Measurements from ENCODE around the gene BSN.
A peak's percentile ranks its signal among the peaks of the same experiment; 100 is the strongest.

Gene BSN

DNA sequence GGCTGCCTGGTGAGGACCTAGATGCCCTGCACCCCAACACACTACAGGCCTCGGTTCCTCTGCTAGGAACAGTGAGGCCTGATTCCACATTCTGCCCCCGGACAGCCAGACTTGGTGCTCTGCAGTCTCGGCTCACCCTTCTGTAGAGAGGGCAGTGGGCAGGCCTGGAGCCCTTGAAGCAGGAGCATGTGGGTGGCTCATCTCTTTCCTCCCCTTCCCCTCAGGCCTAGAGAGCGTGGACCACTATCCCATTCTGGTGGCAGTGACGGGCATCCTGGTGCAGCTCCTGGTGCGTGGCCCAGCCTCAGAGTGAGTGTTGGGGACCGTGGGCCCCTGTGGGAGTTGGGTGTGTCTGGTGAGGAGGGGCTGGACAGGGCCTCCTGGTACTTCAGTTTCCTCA is 161.9 kb downstream of the BSN start:
- no peak for DNase-seq (ENCODE audit: low read depth in 2 of 2)

DNA sequence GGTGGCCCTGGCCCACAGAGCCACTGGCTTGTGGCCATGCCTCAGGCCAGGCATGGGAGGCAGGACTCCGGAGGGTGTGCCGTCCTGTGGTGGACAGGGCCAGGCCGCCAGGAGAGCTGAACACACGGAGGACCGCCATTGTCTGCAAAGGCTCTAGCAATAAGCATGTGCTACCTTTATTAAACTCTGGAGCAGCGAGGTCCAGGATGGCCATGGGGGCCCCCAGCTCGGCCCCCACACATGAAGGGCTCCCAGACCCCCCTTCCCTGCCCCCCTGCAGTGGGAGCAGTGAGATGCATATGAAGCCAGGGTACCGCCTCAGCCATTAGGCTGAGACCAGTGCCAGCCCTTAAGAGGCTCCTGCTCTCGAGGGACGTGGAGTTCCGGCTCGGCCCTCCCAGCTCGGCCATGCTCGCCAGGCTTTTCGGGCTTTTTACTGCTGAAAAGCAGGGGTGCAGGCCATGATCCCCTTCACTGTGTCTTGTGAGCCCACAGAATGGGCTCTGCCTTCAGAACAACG is 162.5 kb downstream of the BSN start:
- DNase-seq (ENCODE audit: low read depth in 2 of 2): no peak

DNA sequence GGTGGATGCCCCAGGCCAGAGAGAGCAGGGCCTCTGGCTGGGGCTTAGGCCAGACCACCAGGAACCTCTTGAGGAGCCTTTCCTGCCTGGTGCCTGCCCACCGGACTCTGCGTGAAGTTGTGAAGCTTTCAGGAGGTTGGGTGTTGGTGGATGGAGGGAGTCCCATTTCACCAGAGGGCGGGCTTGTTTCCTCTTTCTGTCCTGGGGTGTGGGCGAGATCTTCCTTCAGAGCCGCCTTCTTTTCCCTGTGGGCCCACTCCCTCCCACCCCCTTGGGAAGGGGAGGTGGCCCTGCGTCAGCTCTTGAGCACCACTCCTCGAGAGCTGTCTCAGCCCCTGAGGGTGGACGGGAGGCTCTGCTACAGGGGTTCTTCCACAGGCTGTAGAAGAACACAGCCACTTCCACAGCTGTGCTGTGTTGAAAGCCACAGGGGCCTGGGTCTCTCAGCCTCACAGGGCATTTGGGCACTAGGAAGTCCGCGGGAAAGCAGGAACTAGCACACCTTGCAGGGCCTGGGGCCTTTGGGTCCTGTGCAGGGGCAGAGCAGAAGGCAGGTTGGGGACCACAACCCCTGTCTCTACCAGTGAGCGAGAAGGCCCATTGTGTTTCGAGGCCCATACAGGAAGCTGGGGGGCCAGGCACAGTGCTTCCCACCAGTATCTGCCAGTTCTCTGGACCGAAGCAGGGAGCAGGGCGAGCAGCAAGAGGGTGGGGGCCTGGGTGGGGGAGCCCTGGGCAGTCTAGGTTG is 163.1 kb downstream of the BSN start:
- DNase-seq (ENCODE audit: low read depth in 2 of 2): no peak

DNA sequence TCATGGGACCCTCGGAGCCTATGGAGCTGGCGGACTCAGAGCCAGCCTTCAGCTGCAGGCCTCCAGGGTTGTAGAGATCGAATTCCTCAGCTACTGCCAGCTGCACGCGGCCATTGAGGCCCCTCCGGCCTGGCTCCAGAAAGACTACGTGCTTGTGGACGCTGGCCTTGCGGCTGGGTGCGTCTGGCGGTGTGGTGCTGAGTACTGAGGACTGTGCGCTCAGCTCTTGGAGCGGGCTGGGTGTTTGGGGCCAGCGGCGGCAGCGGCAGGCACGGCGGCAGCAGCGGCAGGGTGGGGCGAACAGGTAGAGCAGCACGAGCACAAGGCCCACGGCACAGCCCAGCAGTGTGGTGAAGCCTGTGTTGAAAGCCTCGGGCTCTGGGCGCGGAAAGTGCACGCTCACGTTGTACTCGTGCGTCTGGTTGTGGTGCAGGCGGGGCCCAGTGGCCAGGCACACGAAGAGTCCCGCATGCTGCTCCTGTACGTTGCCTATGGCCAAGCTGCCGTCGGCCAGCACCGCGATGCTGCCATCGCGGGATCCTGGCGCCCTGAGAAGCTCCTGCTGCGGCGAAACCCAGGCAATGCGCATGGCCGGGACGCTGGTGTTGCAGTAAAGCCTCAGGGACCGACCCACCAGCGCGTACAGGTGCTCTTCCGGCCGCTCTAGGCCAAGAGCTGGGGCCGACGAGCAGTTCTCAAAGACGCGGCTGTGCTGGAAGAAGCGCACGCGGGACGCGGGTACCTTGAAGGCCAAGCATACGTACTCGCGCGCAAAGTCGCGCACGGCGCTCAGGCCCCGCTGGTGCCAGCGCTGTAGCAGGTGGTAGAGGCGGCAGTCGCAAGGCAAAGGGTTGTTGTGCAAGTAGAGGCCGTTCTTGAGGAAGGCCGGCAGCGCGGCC is 163.9 kb downstream of the BSN start:
- no peak for DNase-seq (ENCODE audit: low read depth in 2 of 2)

DNA sequence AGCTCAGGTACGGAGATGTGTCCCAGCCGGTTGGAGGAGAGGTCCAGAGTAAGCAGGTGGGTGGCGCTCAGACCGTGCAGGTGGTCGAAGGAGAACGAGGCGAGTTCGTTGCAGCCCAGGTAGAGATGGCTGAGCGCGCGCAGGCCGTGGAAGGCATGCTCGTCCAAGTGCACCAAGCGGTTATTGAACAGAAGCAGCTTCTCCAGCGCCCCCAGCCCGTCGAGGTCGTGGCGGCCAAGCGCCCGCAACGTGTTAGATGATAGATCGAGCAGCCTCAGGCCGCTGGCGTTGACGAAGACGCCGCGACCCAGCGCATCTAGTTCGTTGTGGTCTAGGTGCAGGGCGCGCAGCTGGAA is 164.6 kb downstream of the BSN start:
- no peak for DNase-seq (ENCODE audit: low read depth in 2 of 2)

DNA sequence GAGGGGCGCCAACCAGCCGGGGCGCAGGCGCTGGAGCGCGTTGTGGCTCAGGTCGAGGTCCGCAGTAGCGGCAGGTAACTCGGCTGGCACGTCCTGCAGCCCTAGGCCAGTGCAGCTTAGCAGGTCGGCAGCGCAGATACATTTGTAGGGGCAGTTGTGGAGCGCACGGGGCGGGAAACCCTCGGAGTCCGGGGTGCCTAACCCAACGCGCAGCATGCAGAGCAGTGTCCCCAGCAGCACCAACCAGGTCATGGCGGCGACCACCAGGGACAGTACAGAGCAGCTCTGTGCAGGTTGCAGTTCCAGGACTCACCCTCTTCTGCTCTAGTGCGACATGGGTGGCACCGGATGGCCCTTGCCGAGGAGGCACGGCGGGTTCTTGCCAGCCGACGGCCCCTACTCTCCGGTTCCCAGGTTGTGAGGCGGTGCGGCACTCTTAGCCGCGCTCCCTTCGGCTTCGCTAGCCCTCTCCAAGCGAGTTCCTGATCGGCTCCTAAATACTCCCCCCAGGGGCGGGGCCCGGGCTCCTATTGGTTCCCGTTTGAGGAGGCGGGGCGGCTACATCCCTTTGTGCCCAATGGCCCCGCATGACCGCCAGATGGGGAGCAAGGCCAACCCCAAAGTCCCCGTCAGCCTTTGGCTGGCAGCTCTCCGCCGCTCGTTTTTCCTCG is 165.1 kb downstream of the BSN start, which contains the start of gene AMIGO3:
Gene AMIGO3 (minus strand): TSS at position 471 of the 671 bp plus-strand sequence. CDS start 219 bp downstream, at position 252.
- peak; percentile 78 to 84 for DNase-seq (ENCODE audit: low read depth in 2 of 2)
